Measurements from ENCODE around the gene RASL11A. TPM values are rescaled to one million over a fixed set of nuclear protein-coding genes. Genes with fewer than 3 reads are reported as not detected.
"Not testable (repeated sequence)": the region's sequence is repeated elsewhere in the genome, so short reads cannot be mapped to it uniquely, and the experiment has no call there.

The RASL11A gene
- total RNA-seq, 1 donor from 2014 or later: 10.5 TPM

DNA sequence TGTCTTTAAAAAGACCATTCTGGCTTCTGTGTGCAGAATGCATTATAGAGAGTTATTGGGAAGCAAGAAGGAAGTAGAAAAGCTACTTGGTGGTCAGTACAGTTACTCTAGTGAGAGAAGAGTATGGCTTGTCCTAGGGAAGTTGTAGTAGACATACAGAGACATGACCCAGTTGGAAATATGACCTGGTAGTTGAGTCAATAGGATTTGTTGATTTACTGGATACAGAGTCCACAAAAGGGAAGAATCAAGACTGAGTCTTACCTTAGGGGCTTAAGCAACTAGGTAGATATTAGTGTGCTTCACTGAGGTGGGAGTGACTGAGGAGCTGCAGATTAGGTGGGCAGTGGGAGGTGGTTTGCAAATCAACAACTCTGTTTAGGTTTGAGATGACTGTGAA, 48.8 kb downstream of the RASL11A start:
- no peak overlapping the region for H3K27ac Mint-ChIP-seq
- H3K4me3 Mint-ChIP-seq: no peak overlapping the region
- H3K4me1 Mint-ChIP-seq: no peaks in the 10 kb centered on the region

DNA sequence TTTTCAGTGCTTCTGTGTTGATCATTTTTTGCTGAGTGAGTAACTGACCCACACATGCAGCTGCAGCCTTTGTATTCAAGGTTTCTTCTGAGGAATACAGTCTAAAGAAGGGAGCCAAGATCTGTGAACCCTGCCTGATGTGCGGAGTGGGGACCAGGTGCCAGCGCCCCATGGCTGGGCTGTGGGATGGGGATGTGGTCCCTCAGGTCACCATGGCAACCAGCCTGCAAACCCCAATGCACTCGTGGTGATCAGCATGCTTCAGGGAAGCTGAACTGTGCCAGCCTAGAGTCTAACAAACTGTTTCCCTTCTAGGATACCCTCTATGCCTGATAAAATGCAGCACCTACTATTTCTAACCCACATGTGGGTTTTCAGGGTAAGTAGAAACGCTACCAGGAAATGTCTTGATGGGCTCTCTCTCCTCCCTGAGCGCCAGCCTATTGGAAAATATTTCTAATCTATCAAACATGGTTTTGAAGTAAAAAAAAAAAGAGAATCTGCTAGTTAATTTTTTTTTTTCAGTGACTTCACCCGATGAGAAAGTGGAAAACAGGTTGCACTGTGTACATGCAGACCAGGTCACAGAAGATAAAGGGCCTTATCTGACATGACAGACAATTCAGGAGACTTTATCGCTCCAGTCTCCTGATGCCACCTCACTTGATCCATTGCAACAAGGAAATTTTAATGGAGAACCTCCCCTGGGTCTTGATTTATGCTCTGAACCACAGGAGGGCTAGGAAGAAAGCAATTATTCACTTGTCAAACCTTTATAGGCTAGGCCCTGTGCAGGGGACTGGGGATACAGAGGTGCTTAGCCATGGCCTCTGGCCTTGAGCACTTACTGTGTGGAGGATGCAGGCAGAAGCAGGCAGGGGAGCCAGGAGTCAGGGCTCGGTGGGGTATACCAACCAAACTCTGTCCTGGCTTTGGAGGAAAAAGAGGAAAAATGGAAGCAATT, 51.1 kb downstream of the RASL11A start:
- H3K4me3 Mint-ChIP-seq: no peak overlapping the region
- DNase-seq (ENCODE audit: low spot score in 2 of 2, unreplicated experiment in 2 of 2): no peak
- no peak overlapping the region for H3K27ac Mint-ChIP-seq
- H3K36me3 Mint-ChIP-seq: no peaks in the 10 kb centered on the region
- H3K9me3 Mint-ChIP-seq: no peaks in the 10 kb centered on the region
- peaks cover 2% of the 10 kb centered on the region for H3K4me1 Mint-ChIP-seq
- H3K27me3 Mint-ChIP-seq (ENCODE audit: low read depth): peaks cover 39% of the 10 kb centered on the region
- TF ChIP-seq CTCF (IDR thresholded peaks at IDR 0.05; ENCODE audit: unreplicated experiment): no peak

More for the DNA sequence above, 48.8 kb downstream of the RASL11A start:
- no peak for TF ChIP-seq CTCF (IDR thresholded peaks at IDR 0.05; ENCODE audit: unreplicated experiment)
- Mint-ChIP-seq H3K9me3 (no peaks in the 10 kb centered on the region), H3K36me3 (no peaks in the 10 kb centered on the region), H3K27me3 (ENCODE audit: low read depth) (peaks cover 45% of the 10 kb centered on the region)
- DNase-seq (ENCODE audit: low spot score in 2 of 2, unreplicated experiment in 2 of 2): no peak

GRCh38 chr13:27322443-27322842, 51.8 kb downstream of the RASL11A start:
- not testable (repeated sequence) for DNase-seq (ENCODE audit: low spot score in 2 of 2, unreplicated experiment in 2 of 2); H3K27ac Mint-ChIP-seq; H3K4me3 Mint-ChIP-seq; H3K36me3 Mint-ChIP-seq; H3K9me3 Mint-ChIP-seq; H3K4me1 Mint-ChIP-seq
- H3K27me3 Mint-ChIP-seq (ENCODE audit: low read depth): peaks cover 37% of the 10 kb centered on the region

Other genes with a start within 250 kb of the RASL11A start
- gene USP12, start 99.0 kb upstream of the RASL11A start, total RNA-seq: 22.3 to 23.2 TPM (median 23.0 TPM) in 3 replicates
- gene RPL21, start 19.3 kb upstream of the RASL11A start, total RNA-seq: 851 to 889 TPM (median 875 TPM) in 3 replicates
- 47.5 to 53.7 TPM (median 48.6 TPM) in 3 replicates for gene GTF3A, start 153.8 kb downstream of the RASL11A start, total RNA-seq
- 39.1 to 41.1 TPM (median 40.4 TPM) in 3 replicates for gene MTIF3, start 179.7 kb downstream of the RASL11A start, total RNA-seq